Activated B cell treated with CpG ODN at 0.5 μM for 24 hours (primary cell): Measurements from ENCODE around the gene SPACA4. TPM values are rescaled to one million over a fixed set of nuclear protein-coding genes. Genes with fewer than 3 reads are reported as not detected.

Experiments
- ATAC-seq: fragments of 200-7000 bp; cut with Tn5 transposase; one replicate; pipeline ENCODE4 v1.10.0; 2021; ENCODE audit warnings: low read depth, mild to moderate bottlenecking, moderate library complexity
- CTCF ChIA-PET: fragments of 350-600 bp; sonication (Branson Sonifier 250); formaldehyde crosslinking; loops from one replicate; lab custom pipeline; 2021; ENCODE audit warnings: antibody characterized with exemption; lab: Charles Lee
- POLR2A ChIA-PET: fragments of 350-600 bp; sonication (Branson Sonifier 250); formaldehyde crosslinking; loops from one replicate; lab custom pipeline; 2021; ENCODE audit warnings: antibody characterized with exemption; lab: Charles Lee
- DNase-seq: peaks from one replicate; pipeline ENCODE4 v3.0.0; 2022
- H3K27ac Mint-ChIP-seq: one replicate; pipeline ENCODE4 v1.8.0; 2020; ENCODE audit warnings: mixed read lengths
- H3K27me3 Mint-ChIP-seq: one replicate; pipeline ENCODE4 v1.8.0; 2021; ENCODE audit warnings: mixed read lengths
- H3K36me3 Mint-ChIP-seq: one replicate; pipeline ENCODE4 v1.8.0; 2021; ENCODE audit warnings: low read depth, mixed read lengths
- H3K4me1 Mint-ChIP-seq: one replicate; pipeline ENCODE4 v1.8.0; 2021; ENCODE audit warnings: mixed read lengths
- H3K4me3 Mint-ChIP-seq: one replicate; pipeline ENCODE4 v1.8.0; 2020; ENCODE audit warnings: mild to moderate bottlenecking, mixed read lengths
- H3K9me3 Mint-ChIP-seq: one replicate; pipeline ENCODE4 v1.8.0; 2020; ENCODE audit warnings: mixed read lengths
- CTCF ChIP-seq: fragments of 200-600 bp; IDR thresholded peaks from one replicate; pipeline ENCODE4 v1.8.0; 2022; ENCODE audit warnings: antibody characterized with exemption, mild to moderate bottlenecking
- intact Hi-C: fragments of 100-400 bp; cut with micrococcal nuclease; formaldehyde crosslinking; loops from one replicate; pipeline ENCODE4 v1.15.1; 2024
- total RNA-seq: library from RNA; stranded (reverse); gene quantifications from 2 replicates; pipeline ENCODE4 v1.2.3, GENCODE V29; 2022

SPACA4 gene
- total RNA-seq, 1 donor from 2014 or later, result not detected

GRCh38 chr19:48654299-48655059 lies 47.9 kb downstream of the SPACA4 start:
- Mint-ChIP-seq H3K4me3 (no peak overlapping the region), H3K9me3 (no peaks in the 10 kb centered on the region), H3K27ac (no peak overlapping the region), H3K4me1 (peaks cover 17% of the 10 kb centered on the region), H3K27me3 (no peaks in the 10 kb centered on the region), H3K36me3 (no peaks in the 10 kb centered on the region)
- intact Hi-C loops, result no loop called here
- TF ChIP-seq CTCF, result no peak
- ATAC-seq (no peak), DNase-seq (no peak)
- ChIA-PET CTCF (no interaction called here), POLR2A (no interaction called here)

GRCh38 chr19:48656840-48657474 lies 50.4 kb downstream of the SPACA4 start:
- no peak overlapping the region for H3K27ac Mint-ChIP-seq
- TF ChIP-seq CTCF, result no peak
- no peaks in the 10 kb centered on the region for H3K36me3 Mint-ChIP-seq
- intact Hi-C loops, result no loop called here
- H3K4me1 Mint-ChIP-seq, result peaks cover 20% of the 10 kb centered on the region
- POLR2A ChIA-PET, result interaction anchor here (1.6 kb wide), 1 partner anchor 8 kb away, joined by 3 read pairs; no protein-coding TSS in a partner anchor
- H3K27me3 Mint-ChIP-seq, result no peaks in the 10 kb centered on the region
- no peak for DNase-seq
- no peak overlapping the region for H3K4me3 Mint-ChIP-seq
- H3K9me3 Mint-ChIP-seq, result no peaks in the 10 kb centered on the region
- no peak for ATAC-seq
- CTCF ChIA-PET, result no interaction called here

Other genes with a start within 250 kb of the SPACA4 start
- gene TMEM143, start 242.8 kb upstream of the SPACA4 start, total RNA-seq, result 10.2 and 10.5 TPM in 2 replicates
- gene SYNGR4, start 242.4 kb upstream of the SPACA4 start, total RNA-seq, result not detected in 2 replicates
- 50.8 and 51.9 TPM in 2 replicates for gene KDELR1, start 215.2 kb upstream of the SPACA4 start, total RNA-seq
- gene GRIN2D, start 213.1 kb upstream of the SPACA4 start, total RNA-seq, result 0.93 and 1.2 TPM in 2 replicates
- 63.4 and 71.4 TPM in 2 replicates for gene GRWD1, start 160.8 kb upstream of the SPACA4 start, total RNA-seq
- gene KCNJ14, start 151.2 kb upstream of the SPACA4 start, total RNA-seq, result 1.7 and 2.2 TPM in 2 replicates
- 35.6 and 40.5 TPM in 2 replicates for gene CYTH2, start 137.4 kb upstream of the SPACA4 start, total RNA-seq
- gene LMTK3, start 94.9 kb upstream of the SPACA4 start, total RNA-seq, result 0.60 and 0.66 TPM in 2 replicates
- gene SULT2B1, start 54.6 kb upstream of the SPACA4 start, total RNA-seq, result not detected in 2 replicates
- 3.5 and 5.6 TPM in 2 replicates for gene FAM83E, start 8.3 kb downstream of the SPACA4 start, total RNA-seq
- 2,427 and 2,762 TPM in 2 replicates for gene RPL18, start 12.4 kb downstream of the SPACA4 start, total RNA-seq
- gene SPHK2, start 12.8 kb downstream of the SPACA4 start, total RNA-seq, result 38.2 and 48.5 TPM in 2 replicates
- 8.7 and 9.2 TPM in 2 replicates for gene DBP, start 30.6 kb downstream of the SPACA4 start, total RNA-seq
- 9.5 and 10.3 TPM in 2 replicates for gene CA11, start 39.4 kb downstream of the SPACA4 start, total RNA-seq
- 0.54 and 0.71 TPM in 2 replicates for gene NTN5, start 66.3 kb downstream of the SPACA4 start, total RNA-seq
- gene FUT2, start 89.2 kb downstream of the SPACA4 start, total RNA-seq, result not detected in 2 replicates
- gene MAMSTR, start 113.0 kb downstream of the SPACA4 start, total RNA-seq, result 0.37 and 0.78 TPM in 2 replicates
- 0.07 and 0.12 TPM in 2 replicates for gene RASIP1, start 133.9 kb downstream of the SPACA4 start, total RNA-seq
- not detected in 2 replicates for gene IZUMO1, start 140.2 kb downstream of the SPACA4 start, total RNA-seq
- not detected in 2 replicates for gene FUT1, start 145.9 kb downstream of the SPACA4 start, total RNA-seq
- gene FGF21, start 148.8 kb downstream of the SPACA4 start, total RNA-seq, result not detected in 2 replicates
- gene BCAT2, start 204.3 kb downstream of the SPACA4 start, total RNA-seq, result 44.0 and 47.8 TPM in 2 replicates
- 2.6 and 2.8 TPM in 2 replicates for gene HSD17B14, start 229.7 kb downstream of the SPACA4 start, total RNA-seq